ENCODE results near the gene CDCA3. TPM values are rescaled to one million over a fixed set of nuclear protein-coding genes. Genes with fewer than 3 reads are reported as not detected.

Gene CDCA3
- total and polyA plus RNA-seq, 2 experiments from 2014 or later = 47.4 to 75.6 TPM

- TF ChIP-seq REST (IDR thresholded peaks at IDR 0.05; ENCODE audit: unreplicated experiment) (no peak), NANOG (IDR thresholded peaks at IDR 0.05; ENCODE audit: borderline replicate concordance) (no peak), CTCF (conservative IDR thresholded peaks at IDR 0.05; ENCODE audit: low read depth in 2 of 2) (no peak), ZNF331 (CRISPR knock-in tag; IDR thresholded peaks at IDR 0.05; ENCODE audit: low read depth) (no peak), EZH2 (IDR thresholded peaks at IDR 0.05; ENCODE audit: low read depth, unreplicated experiment) (no peak), POLR2AphosphoS5 (IDR thresholded peaks at IDR 0.05; ENCODE audit: low read depth) (no peak)
These were observed 19.0 kb downstream of the CDCA3 start (continued) for GRCh38 chr12:6832125-6832524.

- Histone ChIP-seq H3K4me3 (no peak overlapping the region), H3F3A (replicated peaks; ENCODE audit: low read depth) (peaks cover 27% of the 10 kb centered on the region), H4K20me1 (replicated peaks; ENCODE audit: insufficient read depth) (peaks cover 3% of the 10 kb centered on the region; the same call in 1 of the 2 replicates), H3K27me3 (ENCODE audit: insufficient read depth) (peaks cover 4% of the 10 kb centered on the region; the same call in 1 of the 2 replicates), H3K79me2 (replicated peaks; ENCODE audit: insufficient read depth) (peaks cover 9% of the 10 kb centered on the region), H3K4me1 (ENCODE audit: insufficient read depth) (peaks cover 16% of the 10 kb centered on the region), H3K4me2 (no peak overlapping the region), H3K9me2 (ENCODE audit: insufficient read depth) (no peaks in the 10 kb centered on the region), H3K27ac (ENCODE audit: low read depth) (no peak overlapping the region), H3K36me3 (ENCODE audit: insufficient read depth) (peaks cover 3% of the 10 kb centered on the region; the same call in 1 of the 2 replicates), H2AFZ (no peak overlapping the region)
- Mint-ChIP-seq H3K36me3 (ENCODE audit: low read depth) (peaks cover 58% of the 10 kb centered on the region), H3K27me3 (ENCODE audit: insufficient read depth, low read depth, poor library complexity) (peaks cover 22% of the 10 kb centered on the region), H3K9me3 (no peaks in the 10 kb centered on the region), H3K4me1 (peaks cover 27% of the 10 kb centered on the region), H3K4me3 (no peak overlapping the region), H3K27ac (no peak overlapping the region)
- ATAC-seq (no peak), DNase-seq (ENCODE audit: low spot score) (no peak)
- no peak for TF ChIP-seq ZNF114 (CRISPR knock-in tag; IDR thresholded peaks at IDR 0.05)
- no peak for TF ChIP-seq ZNF462 (CRISPR knock-in tag; IDR thresholded peaks at IDR 0.05)
- TF ChIP-seq EZH2phosphoT487 (IDR thresholded peaks at IDR 0.05; ENCODE audit: unreplicated experiment) = no peak
- no peak for TF ChIP-seq ETS1 (IDR thresholded peaks at IDR 0.05)
- TF ChIP-seq POLR2AphosphoS5 (IDR thresholded peaks at IDR 0.05; ENCODE audit: low read depth) = no peak
- TF ChIP-seq JUNB (IDR thresholded peaks at IDR 0.05; ENCODE audit: unreplicated experiment) = no peak
- TF ChIP-seq NANOG (IDR thresholded peaks at IDR 0.05; ENCODE audit: borderline replicate concordance) = no peak
These were observed 19.6 kb downstream of the CDCA3 start for GRCh38 chr12:6831450-6831995.

All from GM23338 (cell line).